ENCODE results near the gene ODAPH. TPM values are rescaled to one million over a fixed set of nuclear protein-coding genes. Genes with fewer than 3 reads are reported as not detected.

Gene ODAPH
- polyA plus RNA-seq, 2 donors: not detected

- H3K9me3 ChIP-seq (ENCODE audit: control insufficient read depth in 2 of 2, insufficient read depth in 1 of 2, low read depth in 1 of 2, low read length in 1 of 2): no peaks in the 10 kb centered on the region
- H3K27me3 ChIP-seq (ENCODE audit: control insufficient read depth in 1 of 2, insufficient read depth in 2 of 2, low read length in 2 of 2): peaks cover 0 to 2% of the 10 kb centered on the region in 2 donors
- H3K4me1 ChIP-seq (ENCODE audit: control insufficient read depth in 2 of 2, insufficient read depth in 2 of 2, low read length in 1 of 2): no peaks in the 10 kb centered on the region
- no peak overlapping the region for H3K4me3 ChIP-seq (ENCODE audit: low read depth in 1 of 2, low read length in 2 of 2)
- no peak overlapping the region for H3K27ac ChIP-seq (ENCODE audit: low read depth in 2 of 2, low read length in 1 of 2)
- 86 to 91% methylated on average over 1 of the region's 1 CpG for WGBS, 2 donors
- no peaks in the 10 kb centered on the region for H3K36me3 ChIP-seq (ENCODE audit: control insufficient read depth in 2 of 2, insufficient read depth in 2 of 2, low read length in 1 of 2)
These were observed 11.0 kb downstream of the ODAPH start for GRCh38 chr4:75566911-75567310.

GRCh38 chr4:75567725-75568124 is 11.9 kb downstream of the ODAPH start:
- no peaks in the 10 kb centered on the region for H3K4me1 ChIP-seq (ENCODE audit: control insufficient read depth in 2 of 2, insufficient read depth in 2 of 2, low read length in 1 of 2)
- H3K36me3 ChIP-seq (ENCODE audit: control insufficient read depth in 2 of 2, insufficient read depth in 2 of 2, low read length in 1 of 2): no peaks in the 10 kb centered on the region
- H3K4me3 ChIP-seq (ENCODE audit: low read depth in 1 of 2, low read length in 2 of 2): no peak overlapping the region
- WGBS, 2 donors: 86 to 89% methylated on average over 2 of the region's 2 CpGs
- H3K27ac ChIP-seq (ENCODE audit: low read depth in 2 of 2, low read length in 1 of 2): no peak overlapping the region
- H3K27me3 ChIP-seq (ENCODE audit: control insufficient read depth in 1 of 2, insufficient read depth in 2 of 2, low read length in 2 of 2): peaks cover 0 to 2% of the 10 kb centered on the region in 2 donors
- H3K9me3 ChIP-seq (ENCODE audit: control insufficient read depth in 2 of 2, insufficient read depth in 1 of 2, low read depth in 1 of 2, low read length in 1 of 2): no peaks in the 10 kb centered on the region

GRCh38 chr4:75584067-75584466 is 28.2 kb downstream of the ODAPH start:
- no peaks in the 10 kb centered on the region for H3K4me1 ChIP-seq (ENCODE audit: control insufficient read depth in 2 of 2, insufficient read depth in 2 of 2, low read length in 1 of 2)
- H3K9me3 ChIP-seq (ENCODE audit: control insufficient read depth in 2 of 2, insufficient read depth in 1 of 2, low read depth in 1 of 2, low read length in 1 of 2): peaks cover 0 to 3% of the 10 kb centered on the region in 2 donors
- 86 to 88% methylated on average over 2 of the region's 2 CpGs for WGBS, 2 donors
- H3K36me3 ChIP-seq (ENCODE audit: control insufficient read depth in 2 of 2, insufficient read depth in 2 of 2, low read length in 1 of 2): no peaks in the 10 kb centered on the region
- H3K27me3 ChIP-seq (ENCODE audit: control insufficient read depth in 1 of 2, insufficient read depth in 2 of 2, low read length in 2 of 2): no peaks in the 10 kb centered on the region
- no peak overlapping the region for H3K27ac ChIP-seq (ENCODE audit: low read depth in 2 of 2, low read length in 1 of 2)
- H3K4me3 ChIP-seq (ENCODE audit: low read depth in 1 of 2, low read length in 2 of 2): no peak overlapping the region

DNA sequence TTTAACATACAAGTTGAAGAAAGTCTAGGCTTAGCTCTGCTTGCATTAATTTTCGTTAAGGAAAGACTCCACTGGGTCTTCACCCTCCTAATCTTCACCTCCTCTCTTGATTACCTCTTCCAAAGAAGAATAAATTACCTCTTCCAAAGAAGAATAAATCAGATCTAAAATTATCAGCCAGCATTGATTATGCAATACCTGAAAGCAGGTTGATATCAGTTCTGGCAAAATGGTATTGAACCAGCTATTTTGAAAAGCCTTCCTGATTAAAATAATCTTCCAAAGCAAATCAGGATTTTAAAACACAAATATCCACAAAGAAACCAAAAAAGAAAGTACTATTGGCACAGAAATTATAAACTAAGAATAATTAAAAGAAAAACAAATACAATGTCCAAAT is 37.5 kb downstream of the ODAPH start:
- H3K9me3 ChIP-seq (ENCODE audit: control insufficient read depth in 2 of 2, insufficient read depth in 1 of 2, low read depth in 1 of 2, low read length in 1 of 2): no peaks in the 10 kb centered on the region
- 82 to 91% methylated on average over 1 of the region's 1 CpG for whole genome bisulfite sequencing, 2 donors
- no peak overlapping the region for H3K4me3 ChIP-seq (ENCODE audit: low read depth in 1 of 2, low read length in 2 of 2)
- H3K27me3 ChIP-seq (ENCODE audit: control insufficient read depth in 1 of 2, insufficient read depth in 2 of 2, low read length in 2 of 2): no peaks in the 10 kb centered on the region
- H3K4me1 ChIP-seq (ENCODE audit: control insufficient read depth in 2 of 2, insufficient read depth in 2 of 2, low read length in 1 of 2): no peaks in the 10 kb centered on the region
- H3K36me3 ChIP-seq (ENCODE audit: control insufficient read depth in 2 of 2, insufficient read depth in 2 of 2, low read length in 1 of 2): no peaks in the 10 kb centered on the region
- no peak overlapping the region for H3K27ac ChIP-seq (ENCODE audit: low read depth in 2 of 2, low read length in 1 of 2)

DNA sequence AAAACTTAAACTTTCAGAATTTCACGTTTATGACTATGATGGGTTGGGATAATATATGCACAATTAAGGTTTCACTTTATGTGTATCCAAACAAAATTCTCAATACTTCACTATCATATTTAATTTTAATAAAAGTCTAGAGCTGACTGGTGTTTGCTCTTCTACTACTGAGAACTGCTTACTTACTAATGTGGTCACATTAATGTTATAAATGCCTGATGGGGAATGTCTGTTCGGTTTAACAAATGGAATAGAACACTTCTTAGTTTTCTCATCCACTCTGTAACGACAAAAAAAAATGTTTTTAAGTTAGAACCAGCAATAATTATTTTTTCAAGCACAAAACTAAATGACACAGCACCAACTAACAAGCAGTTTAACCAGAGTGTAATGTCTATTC is 40.2 kb downstream of the ODAPH start:
- 71 to 85% methylated on average over 3 of the region's 3 CpGs for WGBS, 2 donors
- H3K36me3 ChIP-seq (ENCODE audit: control insufficient read depth in 2 of 2, insufficient read depth in 2 of 2, low read length in 1 of 2): no peaks in the 10 kb centered on the region
- H3K27ac ChIP-seq (ENCODE audit: low read depth in 2 of 2, low read length in 1 of 2): no peak overlapping the region
- no peak overlapping the region for H3K4me3 ChIP-seq (ENCODE audit: low read depth in 1 of 2, low read length in 2 of 2)
- no peaks in the 10 kb centered on the region for H3K4me1 ChIP-seq (ENCODE audit: control insufficient read depth in 2 of 2, insufficient read depth in 2 of 2, low read length in 1 of 2)
- no peaks in the 10 kb centered on the region for H3K9me3 ChIP-seq (ENCODE audit: control insufficient read depth in 2 of 2, insufficient read depth in 1 of 2, low read depth in 1 of 2, low read length in 1 of 2)
- H3K27me3 ChIP-seq (ENCODE audit: control insufficient read depth in 1 of 2, insufficient read depth in 2 of 2, low read length in 2 of 2): no peaks in the 10 kb centered on the region

DNA sequence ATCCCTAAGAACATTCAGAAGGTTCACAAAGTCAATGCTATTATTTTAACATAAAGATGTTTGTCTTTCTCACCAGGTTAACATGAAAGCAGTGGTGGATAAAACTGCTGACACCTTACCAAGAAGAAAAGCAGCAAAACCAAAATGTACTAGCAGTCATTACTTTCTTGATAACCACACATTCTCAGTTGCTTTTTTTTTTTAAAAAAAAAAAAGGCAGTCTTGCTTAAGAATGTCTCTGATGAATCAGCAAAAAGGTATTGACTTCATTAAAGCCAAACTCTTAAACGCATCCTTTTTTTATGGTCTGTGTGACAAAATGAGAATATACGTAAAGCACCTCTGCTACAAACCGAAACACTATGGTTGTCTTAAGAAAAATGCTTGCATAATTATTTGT is 42.5 kb downstream of the ODAPH start:
- WGBS, 2 donors: 79 to 80% methylated on average over 3 of the region's 3 CpGs
- no peaks in the 10 kb centered on the region for H3K27me3 ChIP-seq (ENCODE audit: control insufficient read depth in 1 of 2, insufficient read depth in 2 of 2, low read length in 2 of 2)
- H3K36me3 ChIP-seq (ENCODE audit: control insufficient read depth in 2 of 2, insufficient read depth in 2 of 2, low read length in 1 of 2): no peaks in the 10 kb centered on the region
- no peak overlapping the region for H3K4me3 ChIP-seq (ENCODE audit: low read depth in 1 of 2, low read length in 2 of 2)
- no peaks in the 10 kb centered on the region for H3K9me3 ChIP-seq (ENCODE audit: control insufficient read depth in 2 of 2, insufficient read depth in 1 of 2, low read depth in 1 of 2, low read length in 1 of 2)
- no peaks in the 10 kb centered on the region for H3K4me1 ChIP-seq (ENCODE audit: control insufficient read depth in 2 of 2, insufficient read depth in 2 of 2, low read length in 1 of 2)
- no peak overlapping the region for H3K27ac ChIP-seq (ENCODE audit: low read depth in 2 of 2, low read length in 1 of 2)

DNA sequence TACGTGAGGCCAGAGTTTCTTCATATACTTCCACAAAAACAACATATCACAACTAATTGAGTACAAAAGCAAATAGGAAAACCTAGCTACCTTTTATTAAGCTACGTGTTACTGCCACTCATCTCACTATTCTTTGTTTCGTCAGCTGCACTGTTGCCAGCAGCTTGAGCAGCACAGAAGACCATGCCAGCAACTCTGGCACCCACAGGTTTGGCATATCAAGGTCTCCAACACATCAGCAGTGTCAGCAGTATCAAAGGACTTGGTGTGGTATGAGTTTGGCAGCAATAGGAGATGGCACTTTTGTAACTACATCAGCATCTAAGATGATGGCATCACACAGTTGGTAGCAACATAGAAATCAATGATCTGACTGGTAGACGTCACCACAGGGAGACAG is 43.8 kb downstream of the ODAPH start:
- Histone ChIP-seq H3K4me3 (ENCODE audit: low read depth in 1 of 2, low read length in 2 of 2) (no peak overlapping the region), H3K27ac (ENCODE audit: low read depth in 2 of 2, low read length in 1 of 2) (no peak overlapping the region)
- 86 to 92% methylated on average over 4 of the region's 4 CpGs for WGBS, 2 donors

DNA sequence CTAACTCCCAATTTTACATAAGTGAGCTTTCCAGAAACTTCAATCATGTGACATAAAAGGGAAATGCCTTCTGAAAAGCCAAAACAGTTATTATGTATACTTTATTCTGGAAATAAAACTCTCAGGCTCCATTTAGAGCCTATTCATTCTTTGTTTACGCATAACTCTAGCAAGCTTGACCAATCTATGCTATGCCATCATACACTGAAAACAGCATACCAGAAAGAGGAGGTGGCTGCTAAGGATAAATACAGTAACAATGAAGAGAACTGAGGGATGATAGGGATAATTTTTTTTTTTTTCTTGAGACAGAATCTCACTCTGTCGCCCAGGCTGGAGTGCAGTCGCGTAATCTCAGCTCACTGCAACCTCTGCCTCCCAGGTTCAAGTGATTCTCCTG is 50.1 kb downstream of the ODAPH start:
- Histone ChIP-seq H3K27me3 (ENCODE audit: control insufficient read depth in 1 of 2, insufficient read depth in 2 of 2, low read length in 2 of 2) (no peaks in the 10 kb centered on the region), H3K36me3 (ENCODE audit: control insufficient read depth in 2 of 2, insufficient read depth in 2 of 2, low read length in 1 of 2) (no peaks in the 10 kb centered on the region), H3K4me1 (ENCODE audit: control insufficient read depth in 2 of 2, insufficient read depth in 2 of 2, low read length in 1 of 2) (no peaks in the 10 kb centered on the region), H3K27ac (ENCODE audit: low read depth in 2 of 2, low read length in 1 of 2) (no peak overlapping the region), H3K9me3 (ENCODE audit: control insufficient read depth in 2 of 2, insufficient read depth in 1 of 2, low read depth in 1 of 2, low read length in 1 of 2) (no peaks in the 10 kb centered on the region), H3K4me3 (ENCODE audit: low read depth in 1 of 2, low read length in 2 of 2) (no peak overlapping the region)
- 88 to 93% methylated on average over 4 of the region's 4 CpGs for WGBS, 2 donors

More for the DNA sequence above, 43.8 kb downstream of the ODAPH start:
- H3K4me1 ChIP-seq (ENCODE audit: control insufficient read depth in 2 of 2, insufficient read depth in 2 of 2, low read length in 1 of 2): no peaks in the 10 kb centered on the region
- no peaks in the 10 kb centered on the region for H3K27me3 ChIP-seq (ENCODE audit: control insufficient read depth in 1 of 2, insufficient read depth in 2 of 2, low read length in 2 of 2)
- H3K36me3 ChIP-seq (ENCODE audit: control insufficient read depth in 2 of 2, insufficient read depth in 2 of 2, low read length in 1 of 2): no peaks in the 10 kb centered on the region
- no peaks in the 10 kb centered on the region for H3K9me3 ChIP-seq (ENCODE audit: control insufficient read depth in 2 of 2, insufficient read depth in 1 of 2, low read depth in 1 of 2, low read length in 1 of 2)

DNA sequence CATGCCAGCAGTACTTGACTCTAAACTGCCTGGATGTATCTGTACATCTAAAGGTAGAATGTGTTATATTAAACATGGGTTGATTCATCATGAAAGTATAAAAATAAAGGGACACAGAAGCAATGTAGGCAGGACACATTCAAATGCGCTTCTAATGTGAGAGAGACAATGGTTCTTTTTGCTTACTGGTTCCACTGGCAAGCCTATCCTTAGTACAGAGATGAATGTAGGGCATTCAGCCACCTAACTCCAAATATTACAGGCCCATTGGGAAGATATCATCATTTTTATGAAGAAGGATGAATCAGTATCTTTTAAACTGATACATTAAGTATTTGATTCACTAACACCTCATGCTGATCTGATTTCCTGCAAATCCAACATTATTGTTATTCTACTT is 56.4 kb downstream of the ODAPH start:
- 98 to 100% methylated on average over 1 of the region's 1 CpG for WGBS, 2 donors
- Histone ChIP-seq H3K4me1 (ENCODE audit: control insufficient read depth in 2 of 2, insufficient read depth in 2 of 2, low read length in 1 of 2) (no peaks in the 10 kb centered on the region), H3K27ac (ENCODE audit: low read depth in 2 of 2, low read length in 1 of 2) (no peak overlapping the region), H3K4me3 (ENCODE audit: low read depth in 1 of 2, low read length in 2 of 2) (no peak overlapping the region), H3K27me3 (ENCODE audit: control insufficient read depth in 1 of 2, insufficient read depth in 2 of 2, low read length in 2 of 2) (no peaks in the 10 kb centered on the region), H3K9me3 (ENCODE audit: control insufficient read depth in 2 of 2, insufficient read depth in 1 of 2, low read depth in 1 of 2, low read length in 1 of 2) (no peaks in the 10 kb centered on the region), H3K36me3 (ENCODE audit: control insufficient read depth in 2 of 2, insufficient read depth in 2 of 2, low read length in 1 of 2) (no peaks in the 10 kb centered on the region)
